Mesangial cell (primary cell): Measurements from ENCODE around the gene PRPF18. TPM values are rescaled to one million over a fixed set of nuclear protein-coding genes. Genes with fewer than 3 reads are reported as not detected.

Experiments used
- total RNA-seq: library from RNA; depleted of rRNA; stranded (reverse); fragments of >200 nt; gene quantifications from 2 replicates; pipeline ENCODE4 v1.2.3, GENCODE V29; 2015

PRPF18 gene
- 8.2 and 9.0 TPM in 2 replicates for total RNA-seq

GRCh38 chr10:13586676-13587355 is at the start of gene PRPF18:
Gene PRPF18 (plus strand): TSS chr10:13586965. CDS start chr10:13587087, 122 bp downstream.

Other genes with a start within 250 kb of the PRPF18 start
- gene SEPHS1, start 238.7 kb upstream of the PRPF18 start, total RNA-seq: 44.7 and 61.4 TPM in 2 replicates
- 13.3 and 16.8 TPM in 2 replicates for gene BEND7, start 58.0 kb upstream of the PRPF18 start, total RNA-seq